HepG2 (cell line): ENCODE results near the gene CTRL. TPM values are rescaled to one million over a fixed set of nuclear protein-coding genes. Genes with fewer than 3 reads are reported as not detected.
A peak's percentile ranks its signal among the peaks of the same experiment; 100 is the strongest.

Experiments
- ATAC-seq: fragments of 200-7000 bp; cut with Tn5 transposase; 3 replicates; pipeline ENCODE4 v1.9.1; 2020; ENCODE audit warnings: mild to moderate bottlenecking, moderate library complexity
- BruUV-seq: library from RNA; stranded (reverse); fragments of 400-500 nt; replicated peaks from 2 replicates; lab custom pipeline; 2021; lab: Mats Ljungman, UMichigan
- CTCF ChIA-PET: fragments of 300-600 bp; formaldehyde crosslinking; extraction: SDS; loops from one replicate; lab custom pipeline; 2021; ENCODE audit warnings: low total read pairs, inconsistent platforms, low intra/inter-chr PET ratio; lab: Yijun Ruan, JAX
- POLR2A ChIA-PET: fragments of 350-600 bp; sonication (Branson Sonifier 250); formaldehyde crosslinking; loops from one replicate; lab custom pipeline; 2020; ENCODE audit warnings: antibody characterized with exemption, inconsistent platforms; lab: Yijun Ruan, JAX
- DNase-seq: peaks from one replicate; pipeline ENCODE4 v3.0.0-alpha.2; 2015; ENCODE audit warnings: low spot score
- FAIRE-seq: peaks from 3 replicates; lab custom pipeline; 2011; peaks lifted over from hg19 to GRCh38; lab: Jason Lieb, UNC
- H2AFZ ChIP-seq: one replicate; pipeline ENCODE4 v1.6.1; 2011; ENCODE audit warnings: low read length, inconsistent platforms
- H3K27ac ChIP-seq: fragments of 300-600 bp; 3 replicates; pipeline ENCODE4 v1.8.0; 2011; ENCODE audit warnings: mixed run types, mild to moderate bottlenecking, mixed read lengths, low read length, inconsistent platforms; ENCODE audit not compliant: insufficient read depth; ENCODE audit errors: extremely low read length
- H3K27me3 ChIP-seq, 2 experiments: fragments of 200-600 bp in 1 of 2; 2 replicates in 1 of 2; 3 replicates in 1 of 2; pipeline versions ENCODE4 v1.6.0 to v1.8.0; 2011; ENCODE audit warnings: low read length in 2 of 2, mild to moderate bottlenecking in 2 of 2, moderate library complexity in 2 of 2, inconsistent platforms in 1 of 2; ENCODE audit not compliant: insufficient read depth in 2 of 2, control insufficient read depth in 1 of 2
- H3K36me3 ChIP-seq, 2 experiments: fragments of 200-600 bp in 1 of 2; replicated peaks in 1 of 2; 2 replicates in 1 of 2; 3 replicates in 1 of 2; pipeline versions ENCODE4 v1.5.1 to v1.8.0; 2011; ENCODE audit warnings: low read length in 2 of 2, inconsistent platforms in 1 of 2; ENCODE audit not compliant: insufficient read depth in 2 of 2, control insufficient read depth in 1 of 2
- H3K4me1 ChIP-seq: 2 replicates; pipeline ENCODE4 v1.5.1; 2012; ENCODE audit warnings: low read length, inconsistent platforms; ENCODE audit not compliant: insufficient read depth
- H3K4me2 ChIP-seq: 2 replicates; pipeline ENCODE4 v1.6.0; 2011; ENCODE audit warnings: low read depth, low read length, inconsistent platforms
- H3K4me3 ChIP-seq, 3 experiments: fragments of 200-600 bp in 1 of 3; sonication (generic), shearing (Covaris generic) in 1 of 3; replicated peaks in 1 of 3; 2 replicates each; pipeline ENCODE4 v1.5.1; 2011 to 2016; ENCODE audit warnings: low read length in 3 of 3, inconsistent platforms in 2 of 3, low read depth in 2 of 3, mild to moderate bottlenecking in 2 of 3, control low read depth in 1 of 3, mixed read lengths in 1 of 3; ENCODE audit not compliant: insufficient read depth in 1 of 3
- H3K79me2 ChIP-seq: one replicate; pipeline ENCODE4 v1.6.1; 2011; ENCODE audit warnings: low read length, inconsistent platforms; ENCODE audit not compliant: insufficient read depth
- H3K9ac ChIP-seq: 2 replicates; pipeline ENCODE4 v1.6.0; 2011; ENCODE audit warnings: mild to moderate bottlenecking, low read depth, low read length, inconsistent platforms; ENCODE audit not compliant: insufficient read depth
- H3K9me3 ChIP-seq: 2 replicates; pipeline ENCODE4 v1.5.1; 2012; ENCODE audit warnings: mild to moderate bottlenecking, low read length
- H4K20me1 ChIP-seq: 2 replicates; pipeline ENCODE4 v1.6.0; 2011; ENCODE audit warnings: inconsistent platforms, mild to moderate bottlenecking, low read length, moderate library complexity; ENCODE audit not compliant: insufficient read depth
- ARID5B ChIP-seq: IDR thresholded peaks from 2 replicates; pipeline ENCODE4 v1.4.0; 2020; ENCODE audit warnings: mild to moderate bottlenecking, missing genetic modification reagents
- ELF3 ChIP-seq: IDR thresholded peaks from 2 replicates; pipeline ENCODE4 v1.6.1; 2016; ENCODE audit warnings: missing genetic modification reagents, missing compliant biosample characterization
- FOXA1 ChIP-seq, 2 experiments: fragments of 450-650 bp in 1 of 2; sonication (generic) in 1 of 2; formaldehyde crosslinking in 1 of 2; IDR thresholded peaks; 2 replicates each; pipeline versions ENCODE4 v1.4.0 to v1.6.1; 2016 to 2020; ENCODE audit warnings: missing genetic modification reagents in 1 of 2
- FUBP1 ChIP-seq: sonication (generic); formaldehyde crosslinking; IDR thresholded peaks from 2 replicates; pipeline ENCODE4 v1.5.1; 2020; ENCODE audit warnings: missing genetic modification reagents, mild to moderate bottlenecking, borderline replicate concordance
- HOXD1 ChIP-seq: sonication (generic); formaldehyde crosslinking; IDR thresholded peaks from 2 replicates; pipeline ENCODE4 v1.5.0; 2020; ENCODE audit warnings: missing genetic modification reagents
- MEF2D ChIP-seq: sonication (generic); formaldehyde crosslinking; IDR thresholded peaks from 2 replicates; pipeline ENCODE4 v1.5.1; 2020; ENCODE audit warnings: mild to moderate bottlenecking, missing genetic modification reagents
- MTF1 ChIP-seq: sonication (generic); formaldehyde crosslinking; IDR thresholded peaks from 2 replicates; pipeline ENCODE4 v1.5.0; 2020; ENCODE audit warnings: missing genetic modification reagents
- NFIB ChIP-seq: sonication (generic); formaldehyde crosslinking; IDR thresholded peaks from 2 replicates; pipeline ENCODE4 v1.9.0; 2021; ENCODE audit warnings: missing genetic modification reagents, mild to moderate bottlenecking, borderline replicate concordance
- PHF8 ChIP-seq: sonication (generic); formaldehyde crosslinking; IDR thresholded peaks from 2 replicates; pipeline ENCODE4 v1.5.0; 2020; ENCODE audit warnings: missing genetic modification reagents
- POLR2A ChIP-seq, 2 experiments: IDR thresholded peaks; 2 replicates each; pipeline ENCODE4 v1.6.1; 2011; ENCODE audit warnings: low read depth in 2 of 2, low read length in 2 of 2, mild to moderate bottlenecking in 1 of 2, moderate library complexity in 1 of 2; ENCODE audit not compliant: insufficient read depth in 1 of 2
- RFXANK ChIP-seq: IDR thresholded peaks from 2 replicates; pipeline ENCODE4 v1.6.1; 2016
- RNF2 ChIP-seq: fragments of 450-650 bp; conservative IDR thresholded peaks from 2 replicates; pipeline ENCODE4 v1.6.1; 2016; ENCODE audit warnings: low read depth
- U2AF1 ChIP-seq: fragments of 200-400 bp; formaldehyde crosslinking; optimal IDR thresholded peaks from 2 replicates; pipeline ENCODE3; 2017; ENCODE audit warnings: mild to moderate bottlenecking, low read depth, low read length
- U2AF2 ChIP-seq: fragments of 200-400 bp; formaldehyde crosslinking; IDR thresholded peaks from 2 replicates; pipeline ENCODE4 v1.6.1; 2017; ENCODE audit warnings: low read depth, mild to moderate bottlenecking, low read length
- ZFP91 ChIP-seq: sonication (generic); formaldehyde crosslinking; IDR thresholded peaks from 2 replicates; pipeline ENCODE4 v1.9.0; 2022; ENCODE audit warnings: missing genetic modification reagents, mild to moderate bottlenecking, borderline replicate concordance
- ZNF468 ChIP-seq: sonication (generic); formaldehyde crosslinking; IDR thresholded peaks from 2 replicates; pipeline ENCODE4 v1.8.0; 2022; ENCODE audit warnings: mild to moderate bottlenecking, moderate library complexity, missing genetic modification reagents
- ZNF672 ChIP-seq: sonication (generic); formaldehyde crosslinking; IDR thresholded peaks from 2 replicates; pipeline ENCODE4 v1.8.1; 2022; ENCODE audit warnings: missing genetic modification reagents
- ZNF784 ChIP-seq: sonication (generic); formaldehyde crosslinking; IDR thresholded peaks from 2 replicates; pipeline ENCODE4 v1.5.1; 2020; ENCODE audit warnings: missing genetic modification reagents, mild to moderate bottlenecking, borderline replicate concordance
- WGBS: methylation state at CpG from one replicate; pipeline ENCODE4 v1.1.6; 2017; ENCODE audit warnings: low lambda C conversion rate; 5-methylcytosine and 5-hydroxymethylcytosine counted together
- in situ Hi-C: cut with HindIII; loops from 2 replicates; pipeline ENCODE4 v1.10.0; 2017; ENCODE audit warnings: low pct_unique_long_range_greater_than_20kb; ENCODE audit not compliant: extremely low pct_ligation_motif_present
- intact Hi-C: fragments of 100-400 bp; cut with micrococcal nuclease; formaldehyde crosslinking; loops from one replicate; pipeline ENCODE4 v1.10.0; 2022; ENCODE audit not compliant: unreplicated experiment
- polyA plus RNA-seq, 8 experiments: library from polyadenylated mRNA; depleted of rRNA in 3 of 8; stranded (reverse) in 7 of 8; unstranded in 1 of 8; fragments of >200 nt; fragmentation: Illumina TruSeq in 4 of 8; extraction: Trizol in 4 of 8; gene quantifications; 2 replicates each; pipeline versions ENCODE4 v1.2.1 to v1.2.3, GENCODE V29; 2011 to 2016; ENCODE audit warnings: low read depth in 4 of 8, missing spikeins in 1 of 8, mixed read lengths in 1 of 8; ENCODE audit not compliant: insufficient read depth in 1 of 8
- total RNA-seq, 5 experiments: library from RNA; depleted of rRNA; stranded (reverse); fragments of >200 nt; fragmentation: Illumina TruSeq; extraction: Trizol; gene quantifications; 2 replicates each; pipeline ENCODE4 v1.2.3, GENCODE V29; 2016; ENCODE audit warnings: low read depth in 1 of 5

The CTRL gene
- total and polyA plus RNA-seq, 2 of the 13 experiments (the other 11 are each of a cell fraction or from before 2014, with no cell fraction given), result 1.9 to 2.7 TPM

- BruUV-seq, result no TSS peak
- Histone ChIP-seq H2AFZ (no peak overlapping the region), H3K4me1 (peaks cover 42% of the 10 kb centered on the region), H4K20me1 (peaks cover 18% of the 10 kb centered on the region), H3K9ac (no peak overlapping the region), H3K4me3 (no peak overlapping the region), H3K4me2 (no peak overlapping the region), H3K36me3 (peaks cover 47 to 63% of the 10 kb centered on the region in 2 experiments), H3K79me2 (peaks cover 56% of the 10 kb centered on the region), H3K27ac (no peak overlapping the region), H3K9me3 (no peaks in the 10 kb centered on the region), H3K27me3 (no peaks in the 10 kb centered on the region; a peak in 1 of 5 replicates)
- POLR2A ChIA-PET, result interaction anchor here (1.6 to 12.9 kb wide), 2 partner anchors 17 to 26 kb away, joined by 3 to 226 read pairs; partner anchors contain the start of gene LCAT
- in situ Hi-C loops (no loop called here), intact Hi-C loops (no loop called here)
- 99% methylated on average over 8 of the region's 8 CpGs for WGBS
- no peak for ATAC-seq
- no peak for FAIRE-seq
- CTCF ChIA-PET, result no interaction called here
- DNase-seq, result no peak
- TF ChIP-seq ELF3 (CRISPR knock-in tag) (no peak), MEF2D (CRISPR knock-in tag) (0 out of 2 replicates have a peak, but pooled peaks have one; percentile 24), RFXANK (CRISPR knock-in tag) (no peak), HOXD1 (CRISPR knock-in tag) (0 out of 2 replicates have a peak, but pooled peaks have one; percentile 40), MTF1 (CRISPR knock-in tag) (no peak), ZNF672 (CRISPR knock-in tag) (no peak), U2AF2 (no peak), ARID5B (CRISPR knock-in tag) (no peak), ZFP91 (CRISPR knock-in tag) (peak; percentile 36; the same call in 1 of the 2 replicates), RNF2 (no peak), FOXA1 (IDR thresholded peaks at IDR 0.05) (no peak), FOXA1 (CRISPR knock-in tag; IDR thresholded peaks at IDR 0.05) (no peak), ZNF468 (CRISPR knock-in tag) (no peak), NFIB (CRISPR knock-in tag) (no peak), ZNF784 (no peak), PHF8 (CRISPR knock-in tag) (no peak), POLR2A (IDR thresholded peaks at IDR 0.05; ENCODE audit: insufficient read depth in 1 of 2, low read depth in 2 of 2, low read length in 2 of 2) (0 out of 4 replicates have a peak, but pooled peaks of 1 of the 2 experiments have one; percentile 2), U2AF1 (no peak), FUBP1 (no peak)
Measured at GRCh38 chr16:67962135-67962534, 30.5 kb upstream of the CTRL start.
